CD4-positive, alpha-beta T cell treated with Interleukin-15 for 1 hour (primary cell): Measurements from ENCODE around the gene PSMB7.

Source experiments
- DNase-seq: peaks from one replicate; pipeline ENCODE4 v3.0.0-alpha.2; 2020

PSMB7 gene

GRCh38 chr9:124415102-124415851, at the start of gene PSMB7:
TSS of gene PSMB7 (minus strand) at chr9:124415442. CDS start at chr9:124415425, 17 bp downstream.
- DNase-seq: peak; percentile 96

DNA sequence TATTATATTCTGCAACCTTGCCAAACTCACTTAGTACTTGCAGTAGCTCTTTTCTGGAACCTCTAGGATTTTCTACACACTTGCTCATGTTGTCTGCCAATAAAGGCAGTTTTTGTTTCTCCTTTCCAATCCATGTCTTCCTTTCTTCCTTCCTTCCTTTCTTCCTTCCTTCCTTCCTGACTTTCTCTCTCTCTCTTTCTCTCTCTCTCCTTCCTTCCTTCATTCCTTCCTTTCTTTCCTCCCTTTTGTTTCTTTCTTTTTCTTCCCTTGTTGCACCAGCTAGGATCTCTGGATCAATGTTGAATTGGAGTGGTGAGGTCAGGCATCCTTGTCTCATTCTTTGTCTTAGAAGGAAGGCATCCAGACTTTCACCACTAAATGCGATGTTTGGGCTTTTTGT, 47.5 kb upstream of the PSMB7 start:
- no peak for DNase-seq

- DNase-seq: no peak
These were observed 43.2 kb upstream of the PSMB7 start for GRCh38 chr9:124458441-124458840.

DNA sequence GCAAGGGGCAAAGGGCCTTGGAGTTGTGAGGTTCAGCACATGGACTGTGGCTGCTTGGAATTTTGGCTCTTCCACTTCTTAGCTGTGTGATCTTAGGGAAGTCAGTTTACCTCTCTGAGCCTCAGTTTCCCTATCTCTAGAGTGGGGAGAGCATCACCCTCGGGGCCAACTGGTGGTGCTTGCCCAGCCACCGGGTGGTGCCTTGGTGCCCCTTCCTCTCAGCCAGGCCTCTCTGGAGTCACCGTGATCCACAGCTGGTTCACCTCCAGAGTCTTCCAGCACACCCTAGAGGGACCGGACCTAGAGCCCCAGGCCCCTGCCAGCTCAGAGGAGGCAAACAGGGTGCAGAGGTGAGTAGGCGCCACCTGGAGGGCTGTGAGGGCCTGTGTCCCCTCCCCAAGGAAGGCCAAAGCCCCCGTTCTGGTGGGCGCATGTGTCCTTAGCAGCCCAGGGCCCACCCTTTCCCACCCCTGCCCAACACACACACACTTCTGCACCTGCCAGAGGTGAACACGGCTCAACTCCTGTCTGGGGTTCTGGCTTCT, 42.7 kb upstream of the PSMB7 start:
- DNase-seq: no peak

DNA sequence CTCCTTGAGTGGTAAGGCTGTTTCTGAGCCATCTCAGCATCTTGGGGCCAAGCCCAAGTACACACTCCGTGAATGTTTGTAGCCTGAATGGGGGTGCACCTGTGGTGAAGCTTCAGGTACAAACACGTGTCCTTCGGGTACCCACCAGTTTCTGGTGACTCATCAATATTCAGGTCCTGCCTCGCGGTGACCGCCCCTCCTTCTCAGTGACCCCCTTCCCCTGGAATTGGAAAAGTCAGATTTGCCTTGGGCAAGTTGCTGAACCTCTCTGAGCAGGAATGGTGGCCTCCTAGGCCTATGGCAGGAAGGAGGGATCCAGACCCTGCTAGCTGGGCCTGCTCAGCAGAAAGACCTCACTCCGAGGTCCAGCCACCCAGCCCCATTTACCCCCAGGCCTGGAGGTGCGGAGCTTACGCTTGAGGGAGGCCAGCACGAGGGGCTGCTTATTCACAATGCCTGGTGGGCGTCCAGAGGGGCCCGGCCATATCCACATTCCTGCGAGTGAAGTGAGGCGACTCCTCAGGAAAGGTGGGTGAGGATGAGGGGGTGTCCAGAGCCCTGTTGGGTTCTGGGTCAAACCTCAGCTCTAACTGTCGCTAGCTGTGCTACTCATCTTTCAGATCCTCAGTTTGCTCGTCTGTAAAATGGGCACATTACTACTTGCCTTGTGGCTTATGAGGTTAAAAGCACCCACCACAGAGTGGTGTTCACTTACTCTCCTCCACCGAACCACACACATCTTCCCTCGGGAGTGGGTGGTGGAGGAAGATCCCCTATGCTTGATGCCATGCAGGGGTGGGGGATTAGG, 42.0 kb upstream of the PSMB7 start:
- DNase-seq: no peak

DNA sequence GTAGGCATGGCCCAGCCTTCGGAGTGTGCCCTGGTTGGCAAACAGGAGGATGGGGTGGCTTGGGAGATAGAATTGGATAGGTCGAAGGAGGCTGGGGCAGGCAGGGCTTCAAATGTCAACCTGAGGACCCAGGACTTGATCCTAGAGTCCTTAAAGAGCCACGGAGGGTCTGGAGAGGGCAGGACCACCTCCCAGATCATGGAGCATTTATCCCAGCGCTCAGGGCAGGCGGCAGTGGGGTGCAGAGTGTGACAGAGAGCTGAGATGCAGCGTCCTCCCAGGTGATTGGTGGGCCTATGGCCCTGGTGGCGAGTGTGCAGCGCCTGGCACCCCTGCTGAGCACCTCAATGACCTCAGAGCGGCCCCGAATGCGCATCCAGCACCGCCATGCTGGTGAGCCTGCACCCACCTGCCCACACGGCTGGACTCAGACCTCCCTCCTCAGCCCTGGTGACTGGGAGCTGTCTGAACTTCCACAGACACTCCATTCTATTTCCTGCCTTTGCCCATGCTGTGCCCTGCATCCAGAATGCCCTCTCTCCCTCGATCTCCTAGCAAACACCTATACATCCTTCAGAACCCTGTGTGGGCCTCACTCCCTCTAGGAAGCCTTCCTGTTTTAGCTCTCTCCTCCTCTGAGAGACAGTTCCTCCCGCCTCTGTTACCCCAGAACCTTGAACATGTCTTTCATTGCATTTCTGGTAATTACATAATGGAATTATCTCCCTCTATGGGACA, 41.3 kb upstream of the PSMB7 start:
- no peak for DNase-seq

DNA sequence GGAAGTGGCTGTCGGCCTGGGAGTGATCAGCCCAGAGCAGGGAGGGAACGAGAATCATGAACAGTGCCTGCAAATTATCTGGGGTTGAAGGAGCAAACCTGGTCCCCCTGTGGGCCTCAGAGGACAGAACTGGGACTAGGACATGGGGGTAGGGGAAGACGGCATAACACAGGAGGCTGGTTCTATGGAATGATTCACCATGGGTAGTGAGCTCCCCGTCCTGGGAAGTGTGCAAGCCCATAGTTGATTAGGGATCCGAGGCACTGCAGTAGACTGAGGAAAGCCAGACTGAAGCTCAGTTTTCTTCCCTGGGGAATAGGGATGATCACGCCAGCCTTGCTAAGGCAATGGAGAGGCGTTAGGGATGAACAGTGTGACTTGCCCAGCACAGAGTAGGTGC, 40.6 kb upstream of the PSMB7 start:
- no peak for DNase-seq

- no peak for DNase-seq
These were observed 39.7 kb upstream of the PSMB7 start for GRCh38 chr9:124454791-124455443.

DNA sequence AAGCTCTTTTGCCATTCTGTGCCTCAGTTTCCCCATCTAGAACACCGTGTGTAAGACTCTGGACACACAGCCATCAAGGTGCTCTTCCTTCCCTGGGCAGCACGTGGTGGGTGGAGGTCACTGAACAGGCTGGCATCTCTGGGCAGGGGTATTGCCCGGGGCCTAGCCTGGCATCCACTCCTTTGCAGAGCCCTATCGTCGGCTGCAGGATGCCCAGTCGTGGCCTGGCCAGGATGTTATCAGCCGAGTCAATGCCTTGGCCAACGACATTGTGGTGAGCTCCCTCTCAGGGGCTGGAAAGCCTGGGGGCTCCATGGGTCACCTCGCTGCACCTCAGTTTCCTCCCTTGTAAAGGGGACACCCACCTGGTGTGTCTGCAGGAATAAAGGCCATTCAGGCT, 39.1 kb upstream of the PSMB7 start:
- no peak for DNase-seq

DNA sequence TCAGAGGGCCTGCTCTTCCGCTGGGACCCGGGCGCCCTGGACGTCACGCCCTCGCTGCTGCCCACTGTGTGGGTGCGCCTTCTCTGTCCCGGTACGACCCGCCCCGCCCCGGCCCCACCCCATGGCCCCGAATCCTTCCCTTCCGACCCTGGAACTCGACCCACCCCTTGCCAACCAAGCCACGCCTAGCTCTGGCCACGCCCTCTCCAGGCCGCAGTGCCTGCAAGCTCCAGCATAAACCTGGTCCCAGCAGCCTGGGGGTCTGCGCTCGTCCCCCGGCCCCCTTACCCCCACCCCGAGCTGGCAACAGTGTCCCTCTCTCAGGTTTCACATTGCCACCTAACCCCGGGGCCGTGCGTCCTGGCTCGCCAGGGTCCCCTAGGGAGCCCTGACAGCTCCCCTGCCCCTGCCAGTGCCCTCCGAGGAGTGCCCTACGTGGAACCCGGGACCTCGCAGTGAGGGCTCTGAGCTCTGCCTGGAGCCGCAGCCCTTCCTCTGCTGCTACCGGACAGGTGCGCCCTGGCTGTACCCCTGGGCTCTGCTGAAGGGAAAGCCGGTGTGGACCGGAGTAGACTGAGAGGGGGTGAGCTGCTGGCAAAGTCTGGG, 38.4 kb upstream of the PSMB7 start:
- DNase-seq: no peak

GRCh38 chr9:124452841-124453585, 37.8 kb upstream of the PSMB7 start:
- no peak for DNase-seq

- DNase-seq: no peak
These were observed 37.1 kb upstream of the PSMB7 start for GRCh38 chr9:124452326-124452725.

DNA sequence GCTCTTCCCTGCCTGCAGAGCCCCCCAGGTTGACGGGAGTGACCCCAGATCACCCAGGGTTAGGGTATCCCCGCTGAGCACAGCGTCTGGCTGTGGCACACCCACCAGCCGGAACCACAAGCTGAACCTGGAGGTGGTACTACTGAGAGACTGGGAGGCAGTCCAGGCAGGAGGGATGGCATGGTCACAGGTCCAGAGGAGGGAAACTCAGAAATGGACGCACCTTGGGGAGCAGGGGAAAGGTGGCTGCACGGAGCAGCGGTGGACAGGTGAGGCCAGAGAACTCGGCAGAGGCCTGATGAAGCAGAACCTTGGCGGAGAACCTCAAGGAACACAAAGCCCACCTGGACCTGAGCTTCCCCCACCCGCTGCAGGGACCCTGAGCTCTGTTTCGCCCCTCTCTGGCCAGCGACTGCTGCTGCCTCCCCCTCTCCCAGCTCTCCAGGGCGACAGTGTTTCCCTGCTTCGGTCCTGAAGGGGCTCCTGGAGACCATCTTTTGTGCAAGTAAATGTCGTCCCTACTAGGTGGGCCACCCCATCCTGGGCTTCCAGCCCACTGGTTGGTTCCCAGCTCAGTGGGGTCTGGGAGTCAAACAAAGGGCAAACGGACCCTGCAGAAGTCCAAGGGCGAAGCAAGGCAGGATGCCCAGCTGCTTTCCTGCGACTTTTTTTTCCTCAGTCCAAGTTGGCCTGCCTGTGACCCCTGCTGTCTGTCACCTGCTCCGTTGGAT, 35.9 kb upstream of the PSMB7 start:
- DNase-seq: no peak

DNA sequence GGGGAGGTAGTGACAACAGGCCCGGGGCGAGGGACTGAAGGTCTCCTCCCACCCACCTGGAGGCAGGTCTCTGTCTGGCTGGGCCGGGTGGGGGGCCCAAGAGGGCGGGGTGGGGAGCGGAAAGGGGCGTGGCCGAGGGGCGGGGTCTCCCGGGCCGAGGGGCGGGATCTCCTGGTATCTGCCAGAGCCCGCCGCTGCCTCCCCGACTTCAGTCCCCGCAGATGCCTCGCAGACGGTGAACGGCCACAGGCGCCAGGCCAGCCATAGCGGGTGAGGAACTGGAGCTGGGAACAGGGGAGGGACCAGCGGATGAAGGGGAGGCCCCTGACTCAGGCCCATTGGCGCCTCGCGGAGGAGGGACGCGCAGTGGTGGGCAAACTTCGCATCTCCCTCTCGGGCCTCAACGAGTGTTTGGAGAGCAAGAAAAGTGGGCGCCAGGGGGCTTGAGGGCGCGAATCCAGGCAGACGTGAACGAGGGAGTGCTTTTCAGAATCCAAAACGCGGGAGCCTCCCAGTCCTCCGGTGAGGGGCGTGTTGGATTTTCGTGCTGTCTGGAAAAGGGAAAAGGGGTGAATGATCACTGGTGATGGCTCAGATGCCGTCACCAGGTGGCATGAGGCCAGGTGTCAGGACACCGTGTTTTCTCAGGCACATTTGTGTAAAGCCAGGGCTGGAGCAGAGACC, 35.1 kb upstream of the PSMB7 start, which contains the start of gene ADGRD2:
TSS of gene ADGRD2 (plus strand) at position 211 of the 684 bp plus-strand sequence. CDS start 1,216 bp downstream, outside the sequence.
- no peak for DNase-seq

- no peak for DNase-seq
These were observed 34.3 kb upstream of the PSMB7 start for GRCh38 chr9:124449381-124450151.

GRCh38 chr9:124448019-124448418, 32.8 kb upstream of the PSMB7 start:
- no peak for DNase-seq

DNA sequence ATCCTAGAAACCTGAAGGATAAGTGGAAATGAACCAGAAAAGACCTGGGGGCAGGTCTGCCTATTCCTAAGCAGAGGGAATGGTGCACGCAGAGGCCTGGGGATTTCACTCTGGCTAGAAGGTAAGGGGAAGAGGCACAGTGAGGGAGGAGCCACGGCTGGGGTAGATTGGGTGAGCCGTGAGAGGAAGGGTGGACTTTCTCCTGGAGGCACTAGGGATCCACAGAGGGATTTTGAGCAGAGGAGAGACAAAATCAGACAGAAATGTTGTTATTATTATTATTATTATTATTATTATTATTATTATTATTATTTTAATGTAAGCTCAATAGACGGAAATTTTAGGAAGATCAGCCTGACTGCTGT, 32.0 kb upstream of the PSMB7 start:
- DNase-seq: no peak

DNA sequence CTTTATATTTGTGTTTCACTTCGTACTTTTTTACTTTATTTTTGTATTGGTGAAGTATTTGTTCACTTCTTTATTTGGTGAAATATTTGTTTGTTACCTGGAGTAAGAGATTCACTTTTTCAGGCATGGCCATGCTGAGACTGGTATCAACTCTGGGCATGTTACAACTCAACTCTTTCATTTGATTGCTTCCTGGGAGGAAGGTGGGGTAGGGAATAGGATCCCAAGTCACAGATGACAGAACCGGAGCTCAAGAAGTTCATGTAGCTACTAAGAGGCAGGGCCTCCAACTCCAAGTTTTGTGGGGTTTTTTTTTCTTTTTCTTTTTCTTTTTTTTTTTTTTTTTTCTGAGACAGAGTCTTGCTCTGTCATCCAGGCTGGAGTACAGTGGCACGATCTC, 28.9 kb upstream of the PSMB7 start:
- no peak for DNase-seq

DNA sequence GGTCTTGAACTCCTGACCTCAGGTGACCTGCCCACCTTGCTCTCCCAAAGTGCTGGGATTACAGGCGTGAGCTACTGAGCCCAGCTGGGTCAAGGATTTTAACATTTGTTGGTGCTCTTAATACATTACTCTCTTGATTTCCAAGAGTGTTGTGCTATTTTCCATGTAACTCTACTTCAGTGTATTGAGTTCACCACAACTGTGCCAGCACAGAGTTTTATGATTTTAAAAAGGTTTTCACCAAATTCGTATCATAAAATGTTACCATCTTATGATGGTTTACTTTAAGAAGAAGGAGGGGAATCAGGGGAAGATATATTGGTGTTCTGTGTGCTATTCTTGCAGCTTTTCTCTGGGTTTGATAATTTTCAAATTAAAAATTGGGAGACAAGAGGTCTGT, 28.4 kb upstream of the PSMB7 start:
- DNase-seq: no peak
